Tibial nerve (tissue), 4 donors: ENCODE results near the gene ANKRD11.

Source experiments
- CTCF ChIP-seq, 5 experiments: fragments of 200-600 bp in 3 of 5; fragments of 450-650 bp in 2 of 5; sonication (generic) in 3 of 5; IDR thresholded peaks; one replicate each; pipeline ENCODE4 v1.5.1; 2016 to 2019; ENCODE audit warnings: antibody characterized with exemption in 5 of 5, mild to moderate bottlenecking in 3 of 5, moderate library complexity in 2 of 5
- EP300 ChIP-seq, 2 donors: sonication (generic); formaldehyde crosslinking; IDR thresholded peaks; one replicate each; pipeline ENCODE4 v1.6.1; 2017; ENCODE audit warnings: antibody characterized with exemption in 2 of 2, mild to moderate bottlenecking in 1 of 2
- POLR2A ChIP-seq, 2 donors: fragments of 450-650 bp; IDR thresholded peaks; one replicate each; pipeline ENCODE4 v1.6.1; 2017; ENCODE audit warnings: antibody characterized with exemption in 2 of 2, mild to moderate bottlenecking in 2 of 2, moderate library complexity in 2 of 2

GRCh38 chr16:89431158-89431584, 59.2 kb downstream of the ANKRD11 start:
- TF ChIP-seq CTCF (IDR thresholded peaks at IDR 0.05) (no peak), POLR2A (IDR thresholded peaks at IDR 0.05) (no peak), EP300 (IDR thresholded peaks at IDR 0.05) (no peak)
